ENCODE results near the gene COL18A1.

COL18A1 gene

GRCh38 chr21:45538381-45539045 lies 133.5 kb downstream of the COL18A1 start:
- ChIA-PET CTCF (interaction anchor here (1.2 kb wide), 1 partner anchor 24 kb away, joined by 3 read pairs; no protein-coding TSS in a partner anchor), POLR2A (no interaction called here)
- no peak for DNase-seq (ENCODE audit: extremely low spot score)
- TF ChIP-seq CTCF (IDR thresholded peaks at IDR 0.05; ENCODE audit: control extremely low read depth, extremely low read depth, low read depth, missing control alignments): no peak

- no peak for TF ChIP-seq CTCF (IDR thresholded peaks at IDR 0.05; ENCODE audit: control extremely low read depth, extremely low read depth, low read depth, missing control alignments)
- CTCF ChIA-PET: interaction anchor here (1.2 kb wide), 1 partner anchor 23 kb away, joined by 3 read pairs; no protein-coding TSS in a partner anchor
- POLR2A ChIA-PET: no interaction called here
- no peak for DNase-seq (ENCODE audit: extremely low spot score)
These were observed 134.3 kb downstream of the COL18A1 start for GRCh38 chr21:45539046-45539795.

DNA sequence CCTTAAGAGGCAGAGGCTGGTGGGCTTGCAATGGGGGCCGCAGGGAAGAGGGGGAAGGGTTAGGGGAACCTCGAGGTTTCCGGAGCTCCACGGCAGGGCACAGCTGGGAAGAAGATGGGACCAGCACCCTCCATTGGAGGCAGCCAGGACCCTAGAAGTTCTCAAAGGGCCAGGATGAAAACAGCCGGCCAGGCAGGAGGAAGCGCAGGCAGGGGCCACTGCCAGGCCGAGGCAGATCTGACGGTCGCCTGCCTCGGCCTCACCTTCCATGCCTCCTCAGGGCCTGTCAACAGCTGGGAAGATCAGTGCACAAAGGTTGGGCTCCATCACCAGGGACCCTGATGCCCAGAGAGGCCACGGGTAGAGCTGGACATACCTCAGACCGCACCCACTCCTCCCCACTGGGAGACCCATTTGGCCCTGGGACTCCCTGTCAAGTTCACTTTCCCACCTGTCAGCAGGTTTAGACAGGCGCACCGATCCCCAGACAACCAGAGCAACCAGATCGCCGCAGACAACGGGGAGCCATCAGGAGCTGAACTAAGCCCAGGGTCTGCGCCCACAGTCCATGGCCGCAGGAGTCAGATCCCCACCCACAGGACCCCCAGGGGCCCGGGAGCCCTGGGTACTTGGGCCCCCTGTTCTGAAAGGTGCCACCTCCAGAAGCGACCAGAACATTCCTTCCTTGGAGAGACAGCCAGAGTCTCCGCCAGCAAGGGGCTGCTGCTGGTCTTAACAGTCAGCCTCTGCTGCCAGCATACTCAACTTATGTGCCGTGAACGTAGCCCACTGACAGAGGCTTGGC lies 135.0 kb downstream of the COL18A1 start:
- no peak for DNase-seq (ENCODE audit: extremely low spot score)
- POLR2A ChIA-PET: no interaction called here
- TF ChIP-seq CTCF (IDR thresholded peaks at IDR 0.05; ENCODE audit: control extremely low read depth, extremely low read depth, low read depth, missing control alignments): no peak
- CTCF ChIA-PET: interaction anchor here (1.2 kb wide), 1 partner anchor 22 kb away, joined by 3 read pairs; no protein-coding TSS in a partner anchor

DNA sequence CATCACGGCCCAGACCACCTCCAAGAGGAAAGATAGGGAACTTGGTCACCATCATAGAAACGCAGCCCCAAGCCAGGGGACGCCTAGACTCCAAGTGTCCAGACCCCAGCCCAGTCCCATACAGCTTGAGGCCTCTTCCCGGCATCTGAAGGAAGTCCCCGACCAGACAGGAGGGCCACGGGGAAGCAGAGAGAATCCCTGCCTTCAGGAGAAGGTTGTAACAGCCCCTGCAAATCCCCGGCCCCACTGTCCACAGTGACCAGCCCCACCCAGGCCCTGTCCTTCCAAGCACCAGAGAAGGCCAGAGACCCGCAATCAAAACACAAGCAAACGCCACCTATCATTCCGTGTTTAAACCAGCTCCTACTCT lies 135.6 kb downstream of the COL18A1 start:
- TF ChIP-seq CTCF (IDR thresholded peaks at IDR 0.05; ENCODE audit: control extremely low read depth, extremely low read depth, low read depth, missing control alignments): no peak
- no peak for DNase-seq (ENCODE audit: extremely low spot score)
- ChIA-PET POLR2A (no interaction called here), CTCF (no interaction called here)

- TF ChIP-seq CTCF (IDR thresholded peaks at IDR 0.05; ENCODE audit: control extremely low read depth, extremely low read depth, low read depth, missing control alignments): no peak
- peak; percentile 91 for DNase-seq (ENCODE audit: extremely low spot score)
- ChIA-PET POLR2A (no interaction called here), CTCF (no interaction called here)
These were observed 136.5 kb downstream of the COL18A1 start for GRCh38 chr21:45541221-45542039.

- TF ChIP-seq CTCF (IDR thresholded peaks at IDR 0.05; ENCODE audit: control extremely low read depth, extremely low read depth, low read depth, missing control alignments): peak; percentile 37
- DNase-seq (ENCODE audit: extremely low spot score): peak; percentile 96
- ChIA-PET POLR2A (no interaction called here), CTCF (no interaction called here)
These were observed 137.3 kb downstream of the COL18A1 start, which contains the start of gene SLC19A1 for GRCh38 chr21:45542242-45542666. Gene SLC19A1, minus strand, starts transcription at chr21:45542440. Its CDS starts 4,481 bp downstream, at chr21:45537959.

Data from GM10248 (cell line).